MG63 (cell line): ENCODE results near the gene TBC1D19. TPM values are rescaled to one million over a fixed set of nuclear protein-coding genes. Genes with fewer than 3 reads are reported as not detected.
"Not testable (repeated sequence)": the region's sequence is repeated elsewhere in the genome, so short reads cannot be mapped to it uniquely, and the experiment has no call there.

Experiments used
- DNase-seq: peaks from one replicate; pipeline ENCODE4 v3.0.0-alpha.2; 2020
- H3K27me3 ChIP-seq: fragments of 250-450 bp; sonication (Bioruptor Pico); 2 replicates; pipeline ENCODE4 v1.5.1; 2020; ENCODE audit warnings: mild to moderate bottlenecking, moderate library complexity
- H3K36me3 ChIP-seq: fragments of 250-450 bp; sonication (Bioruptor Pico); 2 replicates; pipeline ENCODE4 v1.5.1; 2020; ENCODE audit warnings: mild to moderate bottlenecking, moderate library complexity
- H3K4me3 ChIP-seq: fragments of 250-450 bp; sonication (Bioruptor Pico); 2 replicates; pipeline ENCODE4 v1.5.1; 2020; ENCODE audit warnings: mild to moderate bottlenecking, moderate library complexity
- H3K9me3 ChIP-seq: fragments of 250-450 bp; sonication (Bioruptor Pico); 2 replicates; pipeline ENCODE4 v1.5.1; 2020; ENCODE audit warnings: mild to moderate bottlenecking, moderate library complexity
- total RNA-seq: library from RNA; depleted of rRNA; stranded (reverse); fragments of >200 nt; shearing (Covaris generic); gene quantifications from 2 replicates; pipeline ENCODE4 v1.2.3, GENCODE V29; 2014; ENCODE audit warnings: low replicate concordance

TBC1D19 gene
- total RNA-seq, 1 experiment from 2014 or later: 14.4 TPM

DNA sequence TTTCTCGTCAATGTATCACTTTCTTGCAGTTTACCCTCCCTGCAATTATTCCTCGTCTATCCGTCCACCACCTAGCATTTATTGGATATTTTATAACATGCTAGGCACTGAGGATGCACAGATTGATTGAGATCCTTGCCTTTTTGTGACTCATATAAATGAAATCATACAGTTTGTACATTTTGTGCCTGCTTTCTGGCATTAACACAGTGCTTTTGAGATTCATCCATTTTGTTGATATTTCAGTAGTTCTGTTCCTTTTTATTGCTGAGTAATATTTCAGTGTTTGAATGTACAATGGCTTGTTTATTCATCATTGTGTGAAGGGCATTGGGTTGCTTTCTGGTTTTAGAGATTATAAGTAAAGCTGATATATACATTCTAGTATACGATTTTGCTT lies 841 bp downstream of the TBC1D19 start:
- no peak for DNase-seq
- Histone ChIP-seq H3K36me3 (no peaks in the 10 kb centered on the region), H3K27me3 (no peaks in the 10 kb centered on the region), H3K4me3 (peak overlapping the region; percentile 84), H3K9me3 (no peaks in the 10 kb centered on the region)

GRCh38 chr4:26589705-26590104 lies 5.8 kb downstream of the TBC1D19 start:
- no peaks in the 10 kb centered on the region for H3K27me3 ChIP-seq
- no peaks in the 10 kb centered on the region for H3K9me3 ChIP-seq
- H3K36me3 ChIP-seq: no peaks in the 10 kb centered on the region
- H3K4me3 ChIP-seq: no peak overlapping the region
- DNase-seq: no peak

DNA sequence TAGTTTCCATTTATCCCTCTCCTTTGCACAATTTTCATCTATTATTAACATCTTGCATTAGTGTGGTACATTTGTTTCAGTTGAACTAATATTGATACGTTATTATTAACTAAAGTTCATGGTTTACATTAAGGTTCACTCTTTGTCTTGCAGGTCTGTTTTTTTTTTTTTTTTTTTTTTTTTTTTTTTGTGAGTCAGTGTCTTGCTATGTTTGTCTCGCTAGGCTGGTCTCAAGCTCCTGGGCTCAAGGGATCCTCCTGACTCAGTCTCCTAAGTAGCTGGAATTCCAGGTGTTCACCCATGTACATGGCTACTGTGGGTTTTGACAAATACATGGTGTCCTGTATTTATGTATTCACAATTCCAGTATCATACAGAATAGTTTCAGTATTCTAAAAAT lies 6.8 kb downstream of the TBC1D19 start:
- no peaks in the 10 kb centered on the region for H3K9me3 ChIP-seq
- no peak for DNase-seq
- H3K36me3 ChIP-seq: no peaks in the 10 kb centered on the region
- H3K4me3 ChIP-seq: no peak overlapping the region
- no peaks in the 10 kb centered on the region for H3K27me3 ChIP-seq

DNA sequence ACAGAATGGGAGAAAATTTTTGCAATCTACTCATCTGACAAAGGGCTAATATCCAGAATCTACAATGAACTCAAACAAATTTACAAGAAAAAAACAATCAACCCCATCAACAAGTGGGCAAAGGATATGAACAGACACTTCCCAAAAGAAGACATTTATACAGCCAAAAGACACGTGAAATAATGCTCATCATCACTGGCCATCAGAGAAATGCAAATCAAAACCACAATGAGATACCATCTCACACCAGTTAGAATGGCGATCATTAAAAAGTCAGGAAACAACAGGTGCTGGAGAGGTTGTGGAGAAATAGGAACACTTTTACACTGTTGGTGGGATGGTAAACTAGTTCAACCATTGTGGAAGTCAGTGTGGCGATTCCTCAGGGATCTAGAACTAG lies 9.7 kb downstream of the TBC1D19 start:
- H3K27me3 ChIP-seq, H3K36me3 ChIP-seq, DNase-seq, H3K9me3 ChIP-seq, H3K4me3 ChIP-seq: not testable (repeated sequence)

- Histone ChIP-seq H3K4me3 (no peak overlapping the region), H3K9me3 (no peaks in the 10 kb centered on the region), H3K27me3 (no peaks in the 10 kb centered on the region), H3K36me3 (no peaks in the 10 kb centered on the region)
- no peak for DNase-seq
Measured at GRCh38 chr4:26594371-26594770, 10.5 kb downstream of the TBC1D19 start.

DNA sequence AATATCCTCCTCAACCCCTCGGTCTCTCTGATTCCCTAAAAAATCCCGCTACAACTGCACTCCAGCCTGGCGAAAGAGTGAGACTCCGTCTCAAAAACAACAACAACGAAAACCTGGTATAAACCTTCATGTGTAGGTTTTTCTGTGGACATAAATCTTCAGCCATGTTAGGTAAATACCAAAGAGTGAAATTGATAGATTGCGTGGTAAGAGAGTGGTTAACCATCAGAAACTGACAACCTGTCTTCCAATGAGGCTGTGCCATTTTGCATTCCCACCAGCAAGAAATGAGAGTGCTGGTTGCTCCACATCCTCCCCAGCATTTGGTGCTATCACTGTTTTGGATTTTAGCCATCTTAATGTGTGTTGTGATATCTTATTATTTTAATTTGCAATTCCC lies 10.9 kb downstream of the TBC1D19 start:
- DNase-seq: no peak
- Histone ChIP-seq H3K9me3 (no peaks in the 10 kb centered on the region), H3K27me3 (no peaks in the 10 kb centered on the region), H3K36me3 (no peaks in the 10 kb centered on the region), H3K4me3 (no peak overlapping the region)

- no peak for DNase-seq
- Histone ChIP-seq H3K27me3 (no peaks in the 10 kb centered on the region), H3K9me3 (no peaks in the 10 kb centered on the region; the same call in 1 of the 2 replicates)
Measured at GRCh38 chr4:26596843-26597242, 13.0 kb downstream of the TBC1D19 start.

DNA sequence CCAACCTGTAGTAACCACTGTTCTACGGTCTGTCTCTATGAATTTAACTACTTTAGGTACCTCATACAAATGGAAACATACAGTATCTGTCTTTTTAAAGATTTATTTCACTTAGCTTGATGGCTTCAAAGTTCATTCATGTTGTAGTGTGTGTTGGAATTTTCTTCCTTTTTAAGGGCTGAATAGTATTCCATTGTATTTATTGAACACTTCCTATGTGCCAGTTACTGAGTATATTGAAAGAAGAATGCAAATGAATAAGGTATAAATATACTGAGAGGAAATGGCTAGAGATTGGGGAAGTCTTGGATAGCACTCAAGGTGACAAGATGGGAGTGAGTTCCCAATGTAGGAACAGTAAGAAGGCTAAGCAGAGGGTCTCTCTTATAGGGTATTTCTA lies 17.3 kb downstream of the TBC1D19 start:
- Histone ChIP-seq H3K4me3 (no peak overlapping the region), H3K36me3 (no peaks in the 10 kb centered on the region), H3K27me3 (no peaks in the 10 kb centered on the region), H3K9me3 (no peaks in the 10 kb centered on the region; the same call in 1 of the 2 replicates)
- DNase-seq: no peak

More at GRCh38 chr4:26596843-26597242, 13.0 kb downstream of the TBC1D19 start:
- H3K36me3 ChIP-seq: no peaks in the 10 kb centered on the region
- H3K4me3 ChIP-seq: no peak overlapping the region

DNA sequence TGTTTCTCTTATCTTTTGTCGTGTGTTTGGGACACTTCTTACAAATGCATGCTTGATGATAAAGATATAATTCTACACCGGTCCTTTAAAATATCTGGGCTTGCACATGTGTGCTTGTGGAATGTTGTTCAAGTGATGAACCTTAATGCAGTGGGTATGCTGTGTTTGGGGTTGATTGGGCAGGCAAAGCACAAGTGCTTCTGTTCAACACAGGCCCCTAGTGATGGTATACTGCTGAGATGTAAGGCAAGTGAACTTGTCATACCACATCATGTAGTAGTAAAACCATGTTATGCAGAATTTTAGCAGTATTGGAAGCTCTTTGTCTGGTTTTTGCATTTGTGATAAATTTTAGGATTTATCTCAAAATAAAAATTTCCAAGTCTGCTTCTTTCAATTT lies 23.9 kb downstream of the TBC1D19 start:
- Histone ChIP-seq H3K9me3 (no peaks in the 10 kb centered on the region), H3K27me3 (no peaks in the 10 kb centered on the region), H3K36me3 (no peaks in the 10 kb centered on the region), H3K4me3 (no peak overlapping the region)
- no peak for DNase-seq

GRCh38 chr4:26609391-26609790 lies 25.5 kb downstream of the TBC1D19 start:
- no peaks in the 10 kb centered on the region for H3K27me3 ChIP-seq
- no peak overlapping the region for H3K4me3 ChIP-seq
- DNase-seq: no peak
- no peaks in the 10 kb centered on the region for H3K36me3 ChIP-seq
- no peaks in the 10 kb centered on the region for H3K9me3 ChIP-seq

DNA sequence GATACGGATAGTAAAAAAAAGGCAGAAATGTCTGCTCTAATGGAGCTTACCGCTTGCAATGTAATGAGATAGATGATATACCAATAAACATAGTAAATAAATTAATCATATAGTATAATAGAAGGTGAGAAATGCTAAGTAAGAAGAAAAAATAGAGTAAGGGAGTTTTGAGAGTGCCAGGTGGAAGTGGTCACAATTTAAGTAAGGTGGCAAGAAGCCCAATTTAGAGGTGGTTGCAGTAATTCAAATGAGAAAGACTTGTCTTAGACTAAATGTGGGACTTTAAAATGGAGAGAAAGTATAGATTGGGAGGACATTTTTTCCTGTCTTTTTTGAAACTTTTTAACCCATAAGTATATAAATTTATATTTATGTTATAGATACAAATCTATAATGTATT lies 26.0 kb downstream of the TBC1D19 start:
- Histone ChIP-seq H3K36me3 (no peaks in the 10 kb centered on the region), H3K27me3 (no peaks in the 10 kb centered on the region), H3K9me3 (no peaks in the 10 kb centered on the region), H3K4me3 (no peak overlapping the region)
- DNase-seq: no peak

- H3K4me3 ChIP-seq: no peak overlapping the region
- peaks cover 3% of the 10 kb centered on the region for H3K36me3 ChIP-seq
- no peaks in the 10 kb centered on the region for H3K27me3 ChIP-seq
- no peaks in the 10 kb centered on the region for H3K9me3 ChIP-seq
- DNase-seq: no peak
Measured at GRCh38 chr4:26611372-26611771, 27.5 kb downstream of the TBC1D19 start.

DNA sequence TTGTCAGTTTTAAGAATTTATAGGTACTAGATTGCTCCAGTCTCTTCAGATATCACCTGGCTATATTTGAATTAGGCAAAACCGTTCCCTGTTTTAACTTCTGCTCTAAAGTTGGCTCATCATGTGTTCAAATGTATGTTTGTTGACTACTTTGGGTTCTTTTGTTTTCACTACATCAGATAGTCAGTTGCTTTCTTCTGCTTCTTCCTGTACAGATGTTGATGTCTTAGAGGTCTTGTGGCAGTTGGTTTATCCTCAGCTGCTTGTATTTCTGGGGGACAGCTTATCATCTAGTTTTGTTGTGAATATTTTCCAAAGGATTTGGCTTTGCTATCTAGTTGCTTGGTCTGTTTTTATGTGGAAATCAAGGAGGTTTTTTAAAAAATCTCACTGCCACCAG lies 28.0 kb downstream of the TBC1D19 start:
- Histone ChIP-seq H3K9me3 (no peaks in the 10 kb centered on the region), H3K4me3 (no peak overlapping the region), H3K36me3 (peaks cover 4% of the 10 kb centered on the region), H3K27me3 (no peaks in the 10 kb centered on the region)
- no peak for DNase-seq

DNA sequence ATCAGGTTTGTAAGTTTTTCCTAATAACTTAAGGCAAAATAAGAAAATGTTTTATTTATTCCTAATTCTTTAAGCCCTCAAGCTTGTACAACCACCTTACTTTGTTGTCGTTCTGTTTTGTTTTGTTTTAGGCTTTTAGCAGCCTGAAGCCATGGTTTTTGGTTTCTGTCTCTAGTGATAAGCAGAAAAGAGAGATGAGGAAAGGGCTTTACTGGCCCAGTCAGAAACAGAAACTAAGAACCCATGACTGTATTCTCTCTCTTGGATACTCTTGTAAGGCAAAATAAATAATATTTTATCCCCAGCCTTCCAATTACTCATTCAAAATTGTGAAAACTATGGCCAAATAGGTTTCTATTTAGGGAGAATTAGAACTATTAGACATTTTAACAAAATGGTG lies 29.4 kb downstream of the TBC1D19 start:
- no peak for DNase-seq
- Histone ChIP-seq H3K9me3 (no peaks in the 10 kb centered on the region), H3K27me3 (no peaks in the 10 kb centered on the region), H3K36me3 (peaks cover 4% of the 10 kb centered on the region), H3K4me3 (no peak overlapping the region)

DNA sequence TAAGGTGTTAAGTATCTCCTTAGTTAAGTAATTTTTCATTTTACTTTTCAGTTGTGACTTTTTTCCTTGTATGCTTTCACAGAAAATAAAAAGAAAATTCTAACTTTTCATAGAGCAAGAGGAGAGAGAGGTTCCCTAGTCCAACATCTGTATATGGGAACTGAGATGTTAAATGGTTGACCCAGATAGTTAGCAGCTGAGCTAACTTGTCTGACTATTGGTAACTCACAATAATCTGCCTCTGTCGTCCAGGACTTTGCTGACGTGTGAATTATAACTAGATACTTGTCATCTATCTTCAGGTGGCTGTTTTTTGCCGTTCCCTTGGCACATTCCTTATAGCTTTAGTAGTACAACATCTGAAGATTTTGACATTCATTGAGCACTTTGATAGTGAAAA lies 29.9 kb downstream of the TBC1D19 start:
- H3K9me3 ChIP-seq: no peaks in the 10 kb centered on the region

DNA sequence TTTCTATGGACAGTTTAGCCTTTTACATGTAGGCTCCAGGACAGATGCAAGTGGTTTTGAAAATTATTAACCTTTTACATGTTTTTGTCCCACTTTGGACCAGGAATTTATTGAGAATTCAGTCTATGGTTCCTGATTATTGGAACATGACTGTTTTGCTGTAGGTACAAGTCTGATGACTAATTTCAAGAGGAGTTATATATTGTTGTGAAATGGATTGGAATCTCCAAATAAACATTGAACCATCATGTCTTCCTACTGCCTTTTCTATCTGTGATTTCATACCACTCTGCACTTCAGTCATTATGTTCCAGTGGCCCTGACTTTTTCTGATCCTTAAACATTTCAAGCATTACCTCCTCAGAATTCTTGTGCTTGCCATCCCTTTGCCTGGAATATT lies 35.9 kb downstream of the TBC1D19 start:
- Histone ChIP-seq H3K4me3 (no peak overlapping the region), H3K36me3 (peaks cover 18% of the 10 kb centered on the region), H3K27me3 (no peaks in the 10 kb centered on the region), H3K9me3 (no peaks in the 10 kb centered on the region)
- no peak for DNase-seq

More for the DNA sequence above, 29.9 kb downstream of the TBC1D19 start:
- H3K27me3 ChIP-seq: no peaks in the 10 kb centered on the region
- H3K36me3 ChIP-seq: peaks cover 4% of the 10 kb centered on the region
- no peak for DNase-seq
- H3K4me3 ChIP-seq: no peak overlapping the region

- H3K36me3 ChIP-seq: peaks cover 15% of the 10 kb centered on the region
- H3K9me3 ChIP-seq: no peaks in the 10 kb centered on the region
- H3K4me3 ChIP-seq: no peak overlapping the region
- no peak for DNase-seq
- H3K27me3 ChIP-seq: no peaks in the 10 kb centered on the region
Measured at GRCh38 chr4:26621366-26621765, 37.5 kb downstream of the TBC1D19 start.

DNA sequence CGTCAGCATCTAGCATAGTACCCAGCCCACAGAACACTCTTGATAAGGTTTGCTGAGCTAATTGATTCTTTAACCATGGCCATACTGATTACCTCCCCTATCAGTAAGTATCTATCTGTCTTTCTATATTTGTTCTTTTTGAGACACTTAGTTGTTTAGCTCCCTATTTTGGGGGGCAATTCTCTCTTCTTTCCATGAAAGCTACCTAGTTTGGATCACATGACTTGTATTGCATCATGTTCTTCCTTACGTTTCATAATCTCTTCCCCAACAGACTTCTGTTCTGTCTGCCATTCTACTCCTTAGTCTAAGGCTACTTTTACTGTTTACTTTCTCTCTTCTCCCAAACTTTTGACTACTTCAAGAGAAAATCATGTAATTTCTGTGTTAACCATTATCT lies 39.0 kb downstream of the TBC1D19 start:
- Histone ChIP-seq H3K27me3 (no peaks in the 10 kb centered on the region), H3K9me3 (no peaks in the 10 kb centered on the region), H3K36me3 (peaks cover 14% of the 10 kb centered on the region), H3K4me3 (no peak overlapping the region)
- DNase-seq: no peak

DNA sequence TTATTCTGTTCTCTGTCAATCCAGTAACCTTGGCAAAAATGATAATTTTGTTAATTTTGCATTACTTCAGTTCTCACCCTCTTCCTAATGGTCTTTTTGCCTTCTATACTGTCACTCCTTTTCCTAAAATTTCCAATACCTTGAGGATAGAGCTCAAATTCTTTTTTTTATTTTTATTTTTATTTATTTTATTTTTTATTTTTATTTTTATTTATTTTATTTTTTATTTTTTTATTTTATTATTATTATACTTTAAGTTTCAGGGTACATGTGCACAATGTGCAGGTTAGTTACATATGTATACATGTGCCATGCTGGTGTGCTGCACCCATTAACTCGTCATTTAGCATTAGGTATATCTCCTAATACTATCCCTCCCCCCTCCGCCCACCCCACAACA lies 42.8 kb downstream of the TBC1D19 start:
- not testable (repeated sequence) for H3K9me3 ChIP-seq, DNase-seq, H3K4me3 ChIP-seq, H3K27me3 ChIP-seq, H3K36me3 ChIP-seq
